Dedifferentiated amniotic fluid mesenchymal stem cell (primary cell): ENCODE results near the gene KLHL10.

ENCODE experiments used
- DNase-seq: peaks from one replicate; pipeline ENCODE4 v3.0.0-alpha.2; 2016; ENCODE audit errors: extremely low spot score

KLHL10 gene

GRCh38 chr17:41837761-41838538 is at the start of gene KLHL10:
TSS of gene KLHL10 (plus strand) at chr17:41837825. CDS start at chr17:41837933, 108 bp downstream.
- no peak for DNase-seq

- no peak for DNase-seq
These were observed 44.5 kb upstream of the KLHL10 start for GRCh38 chr17:41792845-41793783.

- DNase-seq, result no peak
These were observed 43.7 kb upstream of the KLHL10 start for GRCh38 chr17:41793784-41794539.

- DNase-seq, result no peak
These were observed 43.1 kb upstream of the KLHL10 start for GRCh38 chr17:41794540-41794975.

- no peak for DNase-seq
These were observed 41.3 kb upstream of the KLHL10 start for GRCh38 chr17:41796121-41796895.

- DNase-seq, result no peak
These were observed 40.2 kb upstream of the KLHL10 start for GRCh38 chr17:41797377-41797776.

- DNase-seq, result no peak
These were observed 38.3 kb upstream of the KLHL10 start for GRCh38 chr17:41799366-41799765.

GRCh38 chr17:41800601-41801373 is 36.8 kb upstream of the KLHL10 start:
- DNase-seq, result peak; percentile 43

GRCh38 chr17:41801374-41802271 is 36.0 kb upstream of the KLHL10 start:
- peak; percentile 68 for DNase-seq

- DNase-seq, result no peak
These were observed 34.3 kb upstream of the KLHL10 start for GRCh38 chr17:41803049-41804020.

- DNase-seq, result no peak
These were observed 30.8 kb upstream of the KLHL10 start for GRCh38 chr17:41806685-41807445.

- DNase-seq, result no peak
These were observed 26.7 kb upstream of the KLHL10 start for GRCh38 chr17:41810659-41811548.

- DNase-seq, result peak; percentile 61
These were observed 25.9 kb upstream of the KLHL10 start, which contains the start of gene P3H4 for GRCh38 chr17:41811549-41812380. TSS of gene P3H4 (minus strand) at chr17:41811949. CDS start at chr17:41811915, 34 bp downstream.

- DNase-seq, result peak; percentile 84
These were observed 25.1 kb upstream of the KLHL10 start, which contains the start of gene FKBP10 for GRCh38 chr17:41812381-41813151. TSS of gene FKBP10 (plus strand) at chr17:41813004. CDS start at chr17:41813035, 31 bp downstream.
